T-cell (primary cell): ENCODE data around the gene VPS13D. TPM values are rescaled to one million over a fixed set of nuclear protein-coding genes. Genes with fewer than 3 reads are reported as not detected.

ENCODE experiments used
- ATAC-seq, 4 experiments: fragments of 200-7000 bp in 3 of 4; fragments of 150-1000 bp in 1 of 4; cut with Tn5 transposase; replicated peaks in 1 of 4; 1 replicate in 3 of 4; 2 replicates in 1 of 4; pipeline ENCODE4 v1.10.0; 2021; ENCODE audit warnings: moderate library complexity in 3 of 4, mild to moderate bottlenecking in 2 of 4, moderate number of reproducible peaks in 1 of 4
- CTCF ChIA-PET, 2 donors: fragments of 300-600 bp; sonication (Branson Sonifier 250); formaldehyde crosslinking; loops; one replicate each; lab custom pipeline; 2022; ENCODE audit warnings: antibody characterized with exemption in 2 of 2; lab: Charles Lee
- POLR2A ChIA-PET, 2 donors: fragments of 300-600 bp; sonication (Branson Sonifier 250); formaldehyde crosslinking; loops; one replicate each; lab custom pipeline; 2022; ENCODE audit warnings: antibody characterized with exemption in 2 of 2; lab: Charles Lee
- DNase-seq, 35 experiments: peaks; one replicate each; pipeline versions ENCODE4 v3.0.0 to v3.0.0-alpha.2; 2013 to 2023
- H3K27ac ChIP-seq: one replicate; pipeline ENCODE4 v1.5.1; 2013; ENCODE audit warnings: low read length
- H3K27me3 ChIP-seq, 2 experiments: replicated peaks in 1 of 2; 1 replicate in 1 of 2; 2 replicates in 1 of 2; pipeline versions ENCODE4 v1.6.1 to v1.7.0; 2013; ENCODE audit warnings: low read length in 1 of 2, mixed read lengths in 1 of 2; ENCODE audit not compliant: control insufficient read depth in 2 of 2, insufficient read depth in 2 of 2; ENCODE audit errors: extremely low read depth in 1 of 2
- H3K36me3 ChIP-seq, 2 donors: 1 replicate in 1 of 2; 2 replicates in 1 of 2; pipeline versions ENCODE4 v1.6.1 to v1.7.0; 2013; ENCODE audit warnings: low read length in 1 of 2; ENCODE audit not compliant: control insufficient read depth in 2 of 2, insufficient read depth in 1 of 2; ENCODE audit errors: extremely low read depth in 1 of 2
- H3K4me1 ChIP-seq, 2 experiments: 1 replicate in 1 of 2; 2 replicates in 1 of 2; pipeline versions ENCODE4 v1.6.1 to v1.7.0; 2013; ENCODE audit warnings: low read length in 2 of 2, mixed read lengths in 1 of 2; ENCODE audit not compliant: insufficient read depth in 2 of 2, control insufficient read depth in 1 of 2; ENCODE audit errors: extremely low read depth in 1 of 2
- H3K4me3 ChIP-seq, 2 donors: 1 replicate in 1 of 2; 2 replicates in 1 of 2; pipeline versions ENCODE4 v1.5.1 to v1.7.0; 2013; ENCODE audit warnings: mild to moderate bottlenecking in 2 of 2, low read length in 1 of 2, moderate library complexity in 1 of 2; ENCODE audit not compliant: control insufficient read depth in 1 of 2; ENCODE audit errors: extremely low read depth in 1 of 2
- H3K9me3 ChIP-seq: 2 replicates; pipeline ENCODE4 v1.7.0; 2013
- H3K27ac Mint-ChIP-seq, 2 donors: one replicate each; pipeline ENCODE4 v1.8.0; 2020 to 2021; ENCODE audit warnings: mild to moderate bottlenecking in 2 of 2, mixed read lengths in 2 of 2
- H3K27me3 Mint-ChIP-seq, 2 donors: one replicate each; pipeline ENCODE4 v1.8.0; 2021 to 2022; ENCODE audit warnings: mixed read lengths in 2 of 2
- H3K36me3 Mint-ChIP-seq: one replicate; pipeline ENCODE4 v1.8.0; 2021; ENCODE audit warnings: mixed read lengths
- H3K4me1 Mint-ChIP-seq, 3 donors: one replicate each; pipeline ENCODE4 v1.8.0; 2020 to 2022; ENCODE audit warnings: mixed read lengths in 3 of 3, mild to moderate bottlenecking in 1 of 3
- H3K4me3 Mint-ChIP-seq, 3 donors: one replicate each; pipeline ENCODE4 v1.8.0; 2020 to 2022; ENCODE audit warnings: mild to moderate bottlenecking in 3 of 3, mixed read lengths in 3 of 3, moderate library complexity in 3 of 3
- H3K9me3 Mint-ChIP-seq, 3 donors: one replicate each; pipeline ENCODE4 v1.8.0; 2020 to 2022; ENCODE audit warnings: mixed read lengths in 3 of 3
- WGBS: methylation state at CpG from one replicate; pipeline ENCODE4 v1.1.5; 2013; ENCODE audit warnings: missing lambda C conversion rate; ENCODE audit not compliant: insufficient coverage; 5-methylcytosine and 5-hydroxymethylcytosine counted together
- total RNA-seq, 35 experiments: library from RNA in 6 of 35; stranded (reverse) in 6 of 35; fragments of 120-200 nt in 1 of 35; gene quantifications; one replicate each; pipeline versions ENCODE4 v1.2.1 to v1.2.4 and lab custom pipeline; 2013 to 2026

VPS13D gene
- total RNA-seq, 5 donors from 2014 or later (not counting 1 experiment from before 2014, with no cell fraction given): 73.5 to 85.9 (median 75.8) TPM

- CTCF ChIA-PET: no interaction called here
- H3K4me1 Mint-ChIP-seq: peaks cover 53 to 64% (median 57%) of the 10 kb centered on the region in 3 donors
Observed at GRCh38 chr1:12513181-12513580, 283.4 kb downstream of the VPS13D start.

GRCh38 chr1:12514590-12514989 is 284.8 kb downstream of the VPS13D start:
- Mint-ChIP-seq H3K4me3 (no peak overlapping the region), H3K27ac (peak overlapping the region in 1 of 2 donors; percentile 1), H3K4me1 (peaks cover 53 to 71% (median 56%) of the 10 kb centered on the region in 3 donors), H3K27me3 (no peaks in the 10 kb centered on the region), H3K36me3 (peaks cover 26% of the 10 kb centered on the region), H3K9me3 (peaks cover 0 to 4% (median 4%) of the 10 kb centered on the region in 3 donors)
- no peak for ATAC-seq
- Histone ChIP-seq H3K4me3 (no peak overlapping the region), H3K4me1 (peaks cover 16 to 38% of the 10 kb centered on the region in 2 experiments), H3K27me3 (no peaks in the 10 kb centered on the region), H3K27ac (no peak overlapping the region), H3K9me3 (no peaks in the 10 kb centered on the region), H3K36me3 (no peaks in the 10 kb centered on the region)
- 80% methylated on average over 1 of the region's 8 CpGs for whole genome bisulfite sequencing
- DNase-seq: no peak
- ChIA-PET POLR2A (no interaction called here), CTCF (no interaction called here)

More at GRCh38 chr1:12513181-12513580, 283.4 kb downstream of the VPS13D start:
- Histone ChIP-seq H3K27ac (no peak overlapping the region), H3K4me1 (peaks cover 16 to 40% of the 10 kb centered on the region in 2 experiments), H3K4me3 (no peak overlapping the region), H3K36me3 (peaks cover 0 to 5% of the 10 kb centered on the region in 2 donors), H3K27me3 (no peaks in the 10 kb centered on the region), H3K9me3 (no peaks in the 10 kb centered on the region)
- WGBS: 84% methylated on average over 7 of the region's 10 CpGs
- Mint-ChIP-seq H3K27ac (peak overlapping the region in 1 of 2 donors; percentile 34), H3K36me3 (peaks cover 25% of the 10 kb centered on the region), H3K9me3 (peaks cover 0 to 4% (median 4%) of the 10 kb centered on the region in 3 donors), H3K27me3 (no peaks in the 10 kb centered on the region), H3K4me3 (peak overlapping the region in 1 of 3 donors; percentile 9)
- POLR2A ChIA-PET: no interaction called here
- ATAC-seq (no peak), DNase-seq (no peak)

- ATAC-seq: no peak
- Mint-ChIP-seq H3K4me3 (no peak overlapping the region), H3K27me3 (no peaks in the 10 kb centered on the region), H3K36me3 (peaks cover 30% of the 10 kb centered on the region), H3K27ac (no peak overlapping the region), H3K4me1 (peaks cover 46 to 68% (median 50%) of the 10 kb centered on the region in 3 donors), H3K9me3 (peaks cover 0 to 4% (median 4%) of the 10 kb centered on the region in 3 donors)
- no peak overlapping the region for H3K4me3 ChIP-seq
- DNase-seq: no peak
- peaks cover 12 to 32% of the 10 kb centered on the region in 2 experiments for H3K4me1 ChIP-seq
- CTCF ChIA-PET: no interaction called here
- no peaks in the 10 kb centered on the region for H3K9me3 ChIP-seq
- POLR2A ChIA-PET: interaction anchor here in 1 of 2 donors (0.7 kb wide), 1 partner anchor 73 kb away, joined by 8 read pairs; no protein-coding TSS in a partner anchor
- 100% methylated on average over 2 of the region's 5 CpGs for WGBS
- no peaks in the 10 kb centered on the region for H3K27me3 ChIP-seq
- no peak overlapping the region for H3K27ac ChIP-seq
- H3K36me3 ChIP-seq: no peaks in the 10 kb centered on the region
Observed at GRCh38 chr1:12515234-12515633, 285.4 kb downstream of the VPS13D start.

GRCh38 chr1:12516741-12517140 is 286.9 kb downstream of the VPS13D start:
- Mint-ChIP-seq H3K4me3 (no peak overlapping the region), H3K27ac (peak overlapping the region in 1 of 2 donors; percentile 64), H3K9me3 (peaks cover 0 to 4% (median 4%) of the 10 kb centered on the region in 3 donors), H3K27me3 (no peaks in the 10 kb centered on the region), H3K4me1 (peaks cover 32 to 58% (median 36%) of the 10 kb centered on the region in 3 donors), H3K36me3 (peaks cover 30% of the 10 kb centered on the region)
- no peaks in the 10 kb centered on the region for H3K27me3 ChIP-seq
- ChIA-PET CTCF (no interaction called here), POLR2A (no interaction called here)
- no peak overlapping the region for H3K27ac ChIP-seq
- no CpG with 5 or more reads among the region's 13 CpGs for WGBS
- H3K4me1 ChIP-seq: peaks cover 6 to 17% of the 10 kb centered on the region in 2 experiments
- no peaks in the 10 kb centered on the region for H3K36me3 ChIP-seq
- no peaks in the 10 kb centered on the region for H3K9me3 ChIP-seq
- ATAC-seq (no peak), DNase-seq (no peak)
- H3K4me3 ChIP-seq: no peak overlapping the region

GRCh38 chr1:12518931-12519692 is 289.3 kb downstream of the VPS13D start:
- H3K36me3 Mint-ChIP-seq: peaks cover 14% of the 10 kb centered on the region
- ChIA-PET POLR2A (no interaction called here), CTCF (no interaction called here)
- Histone ChIP-seq H3K36me3 (no peaks in the 10 kb centered on the region), H3K27me3 (no peaks in the 10 kb centered on the region), H3K4me3 (no peak overlapping the region), H3K27ac (no peak overlapping the region), H3K9me3 (no peaks in the 10 kb centered on the region), H3K4me1 (peaks cover 2 to 7% of the 10 kb centered on the region in 2 experiments)
- no peak overlapping the region for H3K4me3 Mint-ChIP-seq
- no peaks in the 10 kb centered on the region for H3K27me3 Mint-ChIP-seq
- ATAC-seq (no peak), DNase-seq (no peak)
- H3K4me1 Mint-ChIP-seq: peaks cover 14 to 36% (median 16%) of the 10 kb centered on the region in 3 donors
- H3K9me3 Mint-ChIP-seq: peaks cover 0 to 2% (median 0%) of the 10 kb centered on the region in 3 donors
- H3K27ac Mint-ChIP-seq: peak overlapping the region in 1 of 2 donors; percentile 13
- 68% methylated on average over 10 of the region's 21 CpGs for WGBS

GRCh38 chr1:12519693-12520364 is 290.0 kb downstream of the VPS13D start:
- Histone ChIP-seq H3K4me3 (no peak overlapping the region), H3K9me3 (no peaks in the 10 kb centered on the region), H3K36me3 (no peaks in the 10 kb centered on the region), H3K27ac (no peak overlapping the region), H3K4me1 (peaks cover 0 to 7% of the 10 kb centered on the region in 2 experiments), H3K27me3 (no peaks in the 10 kb centered on the region)
- Mint-ChIP-seq H3K4me1 (peaks cover 10 to 29% (median 10%) of the 10 kb centered on the region in 3 donors), H3K27ac (peak overlapping the region in 1 of 2 donors; percentile 9), H3K27me3 (no peaks in the 10 kb centered on the region), H3K4me3 (no peak overlapping the region), H3K9me3 (peaks cover 0 to 4% (median 0%) of the 10 kb centered on the region in 3 donors), H3K36me3 (peaks cover 14% of the 10 kb centered on the region)
- ChIA-PET CTCF (no interaction called here), POLR2A (no interaction called here)
- no peak for DNase-seq
- WGBS: 95% methylated on average over 11 of the region's 11 CpGs
- ATAC-seq: no peak
